RCC 7860 (cell line): ENCODE measurements around the gene ALK.
"Not testable (repeated sequence)": the region's sequence is repeated elsewhere in the genome, so short reads cannot be mapped to it uniquely, and the experiment has no call there.

ENCODE experiments used
- DNase-seq: peaks from one replicate; pipeline ENCODE4 v3.0.0-alpha.2; 2015; ENCODE audit warnings: low spot score
- FAIRE-seq: peaks from 2 replicates; lab custom pipeline; 2012; peaks lifted over from hg19 to GRCh38; lab: Jason Lieb, UNC

The ALK gene

DNA sequence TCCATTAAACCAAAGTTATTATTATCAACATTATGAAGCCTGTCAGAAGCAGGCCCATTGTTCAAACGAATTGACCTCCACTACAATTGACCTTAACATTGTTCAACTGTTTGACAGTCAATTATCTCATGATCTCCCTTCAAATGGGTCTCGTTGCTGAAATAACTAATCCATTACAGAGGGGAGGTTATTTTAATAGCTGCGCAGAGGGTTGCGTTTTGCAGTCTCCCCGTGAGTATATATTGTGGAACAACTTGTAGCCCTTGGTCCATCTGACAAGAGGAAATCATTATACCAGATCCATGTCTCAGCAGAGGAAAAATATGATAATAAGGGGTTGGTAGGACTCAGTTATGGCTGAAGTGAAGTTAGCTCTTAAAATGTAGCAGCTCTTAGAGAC, 159.1 kb downstream of the ALK start:
- FAIRE-seq (no peak), DNase-seq (no peak)

- no peak for FAIRE-seq
- DNase-seq: no peak
Measured at GRCh38 chr2:29761278-29761677, 160.1 kb downstream of the ALK start.

GRCh38 chr2:29760008-29760407, 161.4 kb downstream of the ALK start:
- FAIRE-seq: no peak
- DNase-seq: no peak

DNA sequence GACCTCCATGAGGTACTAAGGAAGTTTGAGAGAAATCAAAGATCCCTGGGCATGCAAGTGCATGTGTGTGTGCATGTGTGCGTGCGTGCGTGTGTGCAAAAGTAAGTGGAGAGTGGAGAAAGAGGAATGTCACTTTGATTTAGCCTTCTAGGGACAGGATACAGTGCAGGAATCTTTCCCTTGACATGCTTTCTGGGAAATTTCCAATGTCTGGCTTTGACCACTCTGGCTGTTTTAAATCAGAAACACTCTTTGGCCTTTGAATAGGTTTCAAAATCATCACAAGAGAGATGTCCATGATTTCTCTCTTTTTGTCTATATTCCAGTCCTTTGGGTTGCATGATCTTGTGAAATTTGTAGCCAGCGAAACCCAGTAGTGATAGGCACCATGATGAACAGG, 162.0 kb downstream of the ALK start:
- FAIRE-seq (no peak), DNase-seq (no peak)

DNA sequence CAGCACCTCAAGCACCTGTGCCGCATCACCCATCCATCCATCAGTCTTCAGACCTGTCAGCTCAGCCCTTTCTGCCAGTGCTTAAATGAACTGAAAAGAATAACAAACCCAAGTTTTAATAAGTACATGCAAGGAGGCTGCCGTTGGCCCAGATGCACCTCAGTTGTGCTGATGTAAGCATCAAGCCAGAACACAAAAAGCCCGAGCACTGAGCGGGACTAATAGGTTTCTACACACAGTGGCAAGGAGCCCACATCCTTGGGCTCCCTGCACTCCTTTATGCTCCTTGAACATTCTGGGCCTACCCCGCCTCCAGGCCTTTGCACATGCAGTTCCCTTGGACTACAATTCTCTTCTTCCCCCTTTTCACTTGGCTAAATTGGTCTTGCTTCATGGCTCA, 165.6 kb downstream of the ALK start:
- DNase-seq (no peak), FAIRE-seq (no peak)

- DNase-seq (no peak), FAIRE-seq (no peak)
Measured at GRCh38 chr2:29755233-29755632, 166.2 kb downstream of the ALK start.

GRCh38 chr2:29753671-29754444, 167.5 kb downstream of the ALK start:
- no peak for FAIRE-seq
- no peak for DNase-seq

- DNase-seq (no peak), FAIRE-seq (no peak)
Measured at GRCh38 chr2:29751390-29751789, 170.0 kb downstream of the ALK start.

DNA sequence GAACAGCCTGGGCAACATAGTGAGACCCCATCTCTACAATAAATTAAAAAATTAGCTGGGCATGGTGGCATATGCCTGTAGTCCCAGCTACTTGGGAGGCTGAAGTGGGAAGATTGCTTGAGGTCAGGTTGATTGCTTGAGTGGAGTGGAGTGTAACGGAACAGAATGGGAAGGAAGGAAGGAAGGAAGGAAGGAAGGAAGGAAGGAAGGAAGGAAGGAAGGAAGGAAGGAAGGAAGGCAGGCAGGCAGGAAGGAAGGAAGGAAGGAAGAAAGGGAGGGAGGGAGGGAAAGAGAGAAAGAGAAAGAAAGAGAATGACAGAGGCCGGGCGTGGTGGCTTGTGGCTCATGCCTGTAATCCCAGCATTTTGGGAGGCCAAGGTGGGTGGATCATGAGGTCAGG, 170.9 kb downstream of the ALK start:
- DNase-seq, FAIRE-seq: not testable (repeated sequence)

DNA sequence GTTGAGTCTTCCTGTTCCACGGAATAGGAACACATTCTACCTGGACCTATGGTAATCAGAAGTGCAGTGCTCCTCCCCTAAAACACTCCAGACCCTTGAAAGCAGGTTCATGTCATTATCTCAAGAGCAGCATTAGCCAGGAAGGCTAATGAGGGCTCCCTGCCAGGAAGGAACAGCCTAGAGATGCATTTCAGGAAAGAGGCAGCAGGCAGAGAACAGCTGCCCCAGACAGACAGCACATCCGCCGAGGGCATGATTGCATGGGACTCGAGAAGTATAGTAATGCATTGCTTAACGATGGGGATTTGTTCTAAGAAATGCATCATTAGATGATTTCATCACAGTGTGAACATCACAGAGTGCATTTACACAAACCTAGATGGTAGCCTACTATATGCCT, 171.5 kb downstream of the ALK start:
- FAIRE-seq: no peak
- DNase-seq: no peak

DNA sequence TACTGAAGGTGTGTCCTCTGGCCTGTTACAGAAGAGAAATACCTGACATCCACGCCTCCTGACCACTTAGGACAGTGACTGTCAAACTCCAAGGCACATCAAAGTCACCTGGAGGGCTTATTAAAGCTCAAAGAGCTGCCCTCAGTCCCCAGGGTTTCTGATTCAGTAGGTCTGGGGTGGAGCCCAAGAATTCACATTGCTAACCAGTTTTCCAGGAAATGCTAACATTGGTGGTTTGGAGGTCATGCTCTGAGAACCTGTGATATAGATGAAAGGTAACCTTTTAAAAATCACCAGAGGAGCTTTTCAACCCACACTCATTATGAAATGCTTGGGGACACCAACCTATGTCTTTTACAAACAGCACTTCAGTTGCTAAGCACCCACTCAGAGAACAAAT, 172.3 kb downstream of the ALK start:
- DNase-seq (peak; percentile 53), FAIRE-seq (peak; percentile 85)

GRCh38 chr2:29747786-29748470, 173.5 kb downstream of the ALK start:
- FAIRE-seq: peak; percentile 99
- DNase-seq: peak; percentile 98

DNA sequence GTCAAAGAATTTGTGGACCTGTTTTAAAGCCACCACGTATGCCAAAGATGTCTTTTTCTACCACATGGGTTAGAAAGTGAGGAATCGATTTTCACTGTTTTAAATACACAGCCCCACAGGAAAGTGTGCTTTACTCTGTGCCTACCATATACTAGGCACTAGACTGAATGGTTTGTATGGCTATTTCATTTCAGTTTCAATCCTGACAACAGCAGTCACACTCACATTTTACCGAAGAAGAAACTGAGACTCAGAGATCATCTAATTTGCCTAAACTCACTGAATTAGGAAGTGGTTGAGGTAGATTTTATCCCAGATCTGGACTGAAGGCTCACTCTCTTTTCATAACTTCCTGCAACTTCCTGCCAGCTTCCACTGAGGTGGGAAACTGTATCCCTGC, 176.4 kb downstream of the ALK start:
- no peak for DNase-seq
- no peak for FAIRE-seq

GRCh38 chr2:29743516-29743915, 177.9 kb downstream of the ALK start:
- no peak for DNase-seq
- FAIRE-seq: no peak

- no peak for FAIRE-seq
- DNase-seq: no peak
Measured at GRCh38 chr2:29742656-29743055, 178.7 kb downstream of the ALK start.

DNA sequence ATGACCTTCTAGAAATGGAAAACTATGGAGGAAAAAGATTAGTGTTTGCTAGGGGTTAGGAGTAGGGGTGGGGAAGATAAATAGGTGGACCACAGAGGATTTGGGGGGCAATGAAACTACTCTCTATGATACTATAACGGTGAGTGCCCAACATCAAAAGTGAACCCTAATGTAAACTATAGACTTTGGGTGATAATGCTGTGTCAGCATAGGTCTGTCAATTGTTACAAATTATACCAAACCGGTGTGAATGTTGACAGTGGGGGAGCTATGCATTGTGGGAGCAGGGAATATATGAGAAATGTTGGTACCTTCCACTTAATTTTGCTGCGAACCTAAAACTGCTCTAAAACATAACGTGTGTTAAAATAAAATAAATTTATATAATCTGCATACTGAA, 180.3 kb downstream of the ALK start:
- DNase-seq: no peak
- FAIRE-seq: no peak

DNA sequence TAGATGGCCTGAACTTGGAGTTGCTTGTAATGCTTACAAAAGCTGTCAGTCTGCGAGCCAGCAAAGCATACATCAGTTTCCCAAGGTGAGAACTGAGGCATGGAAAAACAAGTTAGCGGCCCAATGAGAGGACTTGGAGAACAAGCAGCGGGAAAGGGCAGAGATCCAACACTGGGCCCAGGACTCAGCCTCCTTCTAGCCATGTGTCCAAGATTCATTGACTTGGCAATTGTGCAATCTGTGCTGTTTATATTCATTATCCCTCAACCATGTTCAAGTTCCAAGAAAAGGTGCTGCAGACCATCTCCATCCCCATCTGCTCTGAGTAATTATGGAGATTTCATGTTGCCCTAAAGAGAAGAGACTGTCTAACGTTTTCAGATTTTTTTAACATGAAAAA, 187.4 kb downstream of the ALK start:
- DNase-seq (no peak), FAIRE-seq (no peak)

GRCh38 chr2:29733213-29733612, 188.2 kb downstream of the ALK start:
- FAIRE-seq (no peak), DNase-seq (no peak)

DNA sequence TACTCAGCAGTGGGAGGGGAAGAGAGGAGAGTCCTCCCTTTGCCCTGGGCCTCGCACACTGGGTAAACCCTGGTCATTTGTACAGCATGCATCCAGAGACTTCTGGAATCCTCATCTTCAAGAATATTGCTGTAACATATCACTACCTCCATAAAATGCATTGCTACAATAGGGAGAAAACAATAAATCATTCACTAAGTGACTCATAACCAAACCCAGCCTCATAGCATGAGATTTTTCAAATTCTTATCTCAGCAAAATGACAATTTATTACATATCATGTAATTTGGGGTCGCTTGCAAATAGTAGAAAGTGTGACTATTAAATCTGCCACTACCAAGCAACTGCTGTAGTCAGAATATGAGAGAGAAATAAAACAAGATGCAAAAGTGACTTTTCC, 189.4 kb downstream of the ALK start:
- FAIRE-seq (no peak), DNase-seq (no peak)

- FAIRE-seq: no peak
- DNase-seq: no peak
Measured at GRCh38 chr2:29729932-29730331, 191.5 kb downstream of the ALK start.

- no peak for DNase-seq
- no peak for FAIRE-seq
Measured at GRCh38 chr2:29729401-29729800, 192.0 kb downstream of the ALK start.

- FAIRE-seq (no peak), DNase-seq (no peak)
Measured at GRCh38 chr2:29726976-29727375, 194.4 kb downstream of the ALK start.

- FAIRE-seq (no peak), DNase-seq (no peak)
Measured at GRCh38 chr2:29725610-29726009, 195.8 kb downstream of the ALK start.
